Testis (tissue), 2 donors: ENCODE results near the gene SMYD3.

ENCODE experiments used
- POLR2A ChIP-seq: fragments of 450-650 bp; IDR thresholded peaks from one replicate; pipeline ENCODE4 v1.6.1; 2017; ENCODE audit warnings: antibody characterized with exemption, mild to moderate bottlenecking, moderate library complexity
- TF ChIP-seq, protein P1 (sequence below), 3 experiments: fragments of 450-650 bp in 2 of 3; fragments of 200-600 bp in 1 of 3; sonication (generic) in 1 of 3; IDR thresholded peaks; one replicate each; pipeline ENCODE4 v1.5.1; 2016 to 2019; ENCODE audit warnings: antibody characterized with exemption in 3 of 3, mild to moderate bottlenecking in 2 of 3, moderate library complexity in 1 of 3

GRCh38 chr1:246394121-246394520 is 113.0 kb downstream of the SMYD3 start:
- TF ChIP-seq, protein P1, sequence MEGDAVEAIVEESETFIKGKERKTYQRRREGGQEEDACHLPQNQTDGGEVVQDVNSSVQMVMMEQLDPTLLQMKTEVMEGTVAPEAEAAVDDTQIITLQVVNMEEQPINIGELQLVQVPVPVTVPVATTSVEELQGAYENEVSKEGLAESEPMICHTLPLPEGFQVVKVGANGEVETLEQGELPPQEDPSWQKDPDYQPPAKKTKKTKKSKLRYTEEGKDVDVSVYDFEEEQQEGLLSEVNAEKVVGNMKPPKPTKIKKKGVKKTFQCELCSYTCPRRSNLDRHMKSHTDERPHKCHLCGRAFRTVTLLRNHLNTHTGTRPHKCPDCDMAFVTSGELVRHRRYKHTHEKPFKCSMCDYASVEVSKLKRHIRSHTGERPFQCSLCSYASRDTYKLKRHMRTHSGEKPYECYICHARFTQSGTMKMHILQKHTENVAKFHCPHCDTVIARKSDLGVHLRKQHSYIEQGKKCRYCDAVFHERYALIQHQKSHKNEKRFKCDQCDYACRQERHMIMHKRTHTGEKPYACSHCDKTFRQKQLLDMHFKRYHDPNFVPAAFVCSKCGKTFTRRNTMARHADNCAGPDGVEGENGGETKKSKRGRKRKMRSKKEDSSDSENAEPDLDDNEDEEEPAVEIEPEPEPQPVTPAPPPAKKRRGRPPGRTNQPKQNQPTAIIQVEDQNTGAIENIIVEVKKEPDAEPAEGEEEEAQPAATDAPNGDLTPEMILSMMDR (IDR thresholded peaks at IDR 0.05), result no peak
- no peak for TF ChIP-seq POLR2A
